DMS79 treated with DMSO at 0.1 percent for 48 hours (cell line): ENCODE results near the gene BAIAP2.

Experiments used
- DNase-seq: peaks from one replicate; lab custom pipeline; 2025; lab: John Stamatoyannopoulos, UW

Gene BAIAP2

GRCh38 chr17:81110488-81111040 lies 75.6 kb downstream of the BAIAP2 start:
- no peak for DNase-seq

DNA sequence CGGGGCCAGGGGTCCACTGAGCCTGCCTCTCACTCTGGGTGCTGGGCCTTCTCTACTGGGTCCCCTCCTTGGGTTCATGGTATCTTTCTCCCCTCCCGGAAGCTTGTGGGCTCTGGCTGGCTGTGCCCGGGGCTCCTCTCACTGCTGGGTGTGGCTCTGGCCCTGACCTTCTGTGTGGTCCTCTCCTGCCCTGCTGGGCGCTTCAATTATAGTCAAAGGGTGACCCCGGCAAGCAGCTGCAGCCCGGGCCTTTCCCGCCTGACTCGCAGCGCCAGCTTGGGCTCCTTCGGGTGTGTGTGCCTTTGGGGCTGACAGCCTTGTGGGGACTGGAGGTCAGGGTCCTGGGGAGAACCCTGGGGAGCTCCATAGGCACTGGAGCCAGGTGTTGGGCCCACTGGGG lies 76.1 kb downstream of the BAIAP2 start:
- DNase-seq: no peak

DNA sequence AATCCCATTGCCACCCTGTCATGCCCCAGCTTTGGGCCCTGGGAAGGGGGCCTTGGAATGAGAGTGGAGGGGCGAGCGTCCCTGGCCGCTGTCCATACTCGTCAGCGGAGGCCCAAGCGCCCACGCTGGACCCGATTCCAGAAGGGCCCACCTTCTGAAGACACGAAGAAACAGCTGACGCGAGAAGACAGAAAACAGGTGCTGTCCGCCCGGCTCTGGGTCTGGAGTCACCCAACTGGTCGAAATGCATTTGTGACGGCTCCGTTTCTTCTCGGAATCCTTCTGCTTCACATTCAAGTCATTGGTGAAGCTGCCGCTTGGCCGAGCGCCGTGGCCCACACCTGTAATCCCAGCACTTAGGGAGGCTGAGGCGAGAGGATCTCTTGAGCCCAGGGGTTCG lies 77.5 kb downstream of the BAIAP2 start:
- DNase-seq: no peak

DNA sequence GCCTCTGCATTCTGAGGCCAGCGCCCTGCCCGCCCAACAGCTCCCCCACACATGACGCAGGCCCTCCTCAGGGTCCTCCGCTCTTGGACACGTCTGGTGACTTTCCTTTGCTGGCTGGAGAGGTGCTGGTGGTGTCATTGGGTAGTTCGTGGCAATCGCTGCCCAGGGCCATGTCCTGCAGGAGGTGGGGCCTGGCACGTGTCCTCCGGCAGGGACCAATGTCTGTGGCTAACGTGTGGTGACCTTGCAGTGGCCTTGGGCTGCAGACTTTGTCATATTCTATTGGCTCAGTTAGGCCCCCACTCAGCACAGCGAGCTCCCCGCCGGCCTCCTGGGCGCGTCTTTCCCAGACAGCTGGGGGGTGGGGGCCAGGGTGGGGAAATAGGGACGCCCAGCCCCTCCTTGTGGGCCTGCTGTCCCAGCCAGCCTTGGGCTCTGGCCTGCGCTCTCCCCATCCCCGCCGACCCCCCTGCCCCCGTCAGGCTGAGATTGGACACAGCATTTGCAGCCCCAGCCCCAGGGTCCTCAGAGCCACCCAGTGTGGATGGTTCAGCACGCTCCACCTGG lies 78.3 kb downstream of the BAIAP2 start:
- DNase-seq: no peak

DNA sequence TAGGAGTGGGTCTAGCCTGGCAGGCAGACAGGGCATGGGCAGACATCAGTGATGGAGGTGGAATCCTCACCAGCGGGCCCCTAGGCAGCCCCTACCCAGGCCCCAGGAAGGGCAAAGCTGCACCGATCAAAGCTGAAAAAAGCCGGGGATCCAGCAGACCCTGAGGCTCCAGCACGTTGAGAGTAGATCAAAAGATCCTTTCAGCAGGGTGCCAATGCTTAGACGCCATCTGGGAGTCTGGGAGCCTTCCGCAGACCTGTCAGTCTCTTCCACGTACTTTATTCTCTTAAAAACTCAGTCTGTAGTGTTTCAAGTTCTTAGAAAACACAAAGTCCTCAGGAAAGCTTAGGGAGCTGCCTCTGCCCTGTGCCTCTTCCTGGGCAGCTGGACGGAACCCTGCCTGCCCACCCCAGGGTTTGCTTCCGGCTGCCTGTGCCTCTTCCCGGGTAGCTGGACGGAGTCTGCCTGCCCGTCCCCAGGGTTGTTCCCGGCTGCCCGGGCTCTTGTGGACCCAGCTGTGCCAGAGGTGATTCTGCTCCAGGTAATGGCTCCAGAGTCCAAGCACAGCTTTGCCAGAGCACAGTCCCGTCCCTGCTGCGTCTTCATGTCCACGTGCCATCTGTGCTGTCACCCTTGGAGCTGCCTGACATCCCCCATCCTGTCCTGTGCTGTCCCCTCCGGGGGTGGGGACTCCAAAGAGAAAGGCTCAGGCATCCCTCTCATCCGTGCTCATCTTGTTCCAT lies 79.6 kb downstream of the BAIAP2 start:
- no peak for DNase-seq

DNA sequence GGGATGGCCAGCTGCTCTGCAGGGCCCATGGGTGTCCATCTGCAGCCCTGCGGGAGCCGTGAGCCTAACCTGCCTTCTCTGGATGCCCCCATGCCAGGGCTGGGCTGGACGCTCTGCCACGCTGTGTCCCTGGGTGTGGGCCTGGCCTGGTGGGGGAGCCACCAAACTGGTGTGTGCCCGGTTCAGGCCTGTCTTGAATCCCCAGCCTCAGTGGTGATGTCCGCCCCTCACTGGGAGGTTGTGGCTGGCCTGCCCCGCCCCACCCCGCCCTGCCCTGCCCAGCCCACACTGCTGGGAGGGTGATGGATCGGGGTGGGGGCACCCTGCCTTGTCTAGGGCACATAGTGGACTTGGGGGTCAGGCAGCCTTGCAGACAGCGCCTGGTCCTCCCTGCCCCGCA lies 80.3 kb downstream of the BAIAP2 start:
- no peak for DNase-seq

DNA sequence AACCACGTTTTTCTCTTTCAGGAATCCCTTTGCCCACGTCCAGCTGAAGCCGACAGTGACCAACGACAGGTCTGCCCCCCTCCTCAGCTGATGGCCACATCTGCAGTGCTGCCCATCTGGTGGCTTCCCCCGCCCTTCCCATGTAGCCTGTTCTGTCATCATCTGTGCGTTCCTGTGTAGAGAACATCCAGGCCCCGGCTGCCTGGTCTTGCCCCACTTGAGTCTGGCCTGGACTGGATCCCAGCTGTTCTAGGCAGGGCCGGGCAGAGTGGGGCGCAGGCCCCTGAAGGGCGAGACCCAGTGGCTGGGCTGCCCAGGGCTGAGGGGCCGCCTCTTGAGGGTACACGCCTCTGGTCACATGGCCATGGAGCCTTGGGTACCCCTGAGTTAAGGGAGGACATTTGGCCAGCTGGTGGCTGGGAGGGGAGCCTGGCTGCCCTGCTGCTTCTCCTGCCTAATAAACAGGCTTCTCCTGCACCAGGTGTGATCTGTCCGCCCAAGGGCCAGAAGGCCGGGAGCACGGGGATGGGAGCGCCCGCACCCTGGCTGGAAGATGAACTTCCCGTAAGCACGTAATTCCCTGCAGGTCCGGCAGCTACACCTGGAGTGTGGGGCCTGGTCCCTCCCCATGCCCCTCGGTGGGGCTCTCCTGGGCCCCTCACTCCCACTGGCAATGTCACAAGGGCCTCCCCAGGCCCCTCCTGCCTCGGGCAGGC lies 81.0 kb downstream of the BAIAP2 start:
- no peak for DNase-seq

- no peak for DNase-seq
Observed at GRCh38 chr17:81116704-81117103, 81.8 kb downstream of the BAIAP2 start.

DNA sequence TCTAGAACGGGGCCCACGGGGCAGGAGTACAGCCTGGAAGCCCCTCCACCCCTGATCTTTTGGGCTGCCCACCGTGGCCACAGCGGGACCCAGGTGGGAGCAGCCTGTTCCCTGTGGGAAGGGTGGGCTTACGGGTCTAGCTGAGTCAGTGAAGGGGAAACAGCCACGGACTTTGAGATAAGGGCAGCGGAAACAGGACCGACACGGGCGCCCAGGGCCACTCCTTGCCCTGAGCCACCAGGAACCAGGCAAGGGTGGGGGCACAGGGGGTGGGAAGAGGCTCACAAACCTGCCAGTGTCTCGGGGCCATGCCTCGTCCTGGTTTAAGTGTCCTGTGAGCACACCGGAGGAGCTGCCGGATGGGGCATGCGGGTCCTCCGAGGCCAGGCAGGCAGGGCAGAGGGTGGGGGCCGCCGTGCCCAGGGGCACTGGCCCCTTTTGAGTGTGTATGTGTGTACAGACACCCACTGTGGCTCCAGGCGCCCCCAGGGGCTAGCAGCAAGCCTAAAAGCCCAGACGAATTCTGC lies 82.8 kb downstream of the BAIAP2 start:
- no peak for DNase-seq

DNA sequence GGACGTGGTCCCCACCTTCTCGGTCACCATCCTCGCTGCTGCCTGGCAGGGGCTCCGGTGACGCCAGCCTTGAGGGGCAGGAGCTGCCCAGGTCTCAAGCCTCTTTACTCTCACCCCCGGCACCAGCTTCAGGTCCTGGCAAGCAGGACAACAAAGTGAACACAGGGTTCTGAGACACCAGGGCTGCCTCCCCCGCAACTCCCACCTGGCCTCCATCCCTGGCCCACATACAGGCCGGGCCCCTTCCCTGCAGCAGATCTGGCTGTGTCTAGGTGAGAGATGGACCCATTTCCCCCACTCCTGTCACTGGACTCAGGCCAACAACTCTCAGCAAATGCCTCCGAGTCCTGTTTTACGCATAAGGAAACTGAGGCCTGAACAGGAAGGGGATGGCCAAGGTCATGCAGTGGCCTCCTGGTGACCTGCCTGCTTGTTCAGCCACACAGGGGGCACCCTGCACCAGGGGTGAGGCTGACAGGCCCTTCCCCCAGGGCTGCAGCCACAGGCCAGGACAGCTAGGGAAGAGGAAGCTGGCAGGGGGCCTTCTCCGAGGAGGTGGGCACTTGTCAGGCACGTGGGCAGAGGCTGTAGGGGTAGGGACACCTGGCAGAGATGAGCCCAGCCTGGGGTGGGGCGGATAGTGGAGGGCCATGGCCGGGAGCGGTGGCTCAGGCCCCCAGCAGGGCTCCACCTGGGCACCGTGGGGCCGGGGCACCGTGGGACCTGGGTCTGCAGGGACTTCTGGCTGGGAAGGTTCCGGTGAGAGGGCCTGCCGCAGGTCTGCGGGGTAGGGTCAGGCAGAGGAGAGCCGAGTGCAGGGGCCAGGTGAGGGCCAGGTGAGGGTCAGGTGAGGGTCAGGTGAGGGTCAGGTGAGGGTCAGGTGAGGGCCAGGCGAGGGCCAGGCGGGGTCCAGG lies 83.6 kb downstream of the BAIAP2 start:
- DNase-seq: no peak

- no peak for DNase-seq
Observed at GRCh38 chr17:81119223-81120148, 84.5 kb downstream of the BAIAP2 start.

GRCh38 chr17:81120149-81120484 lies 85.2 kb downstream of the BAIAP2 start:
- DNase-seq: no peak

GRCh38 chr17:81120695-81121621 lies 86.0 kb downstream of the BAIAP2 start:
- no peak for DNase-seq

DNA sequence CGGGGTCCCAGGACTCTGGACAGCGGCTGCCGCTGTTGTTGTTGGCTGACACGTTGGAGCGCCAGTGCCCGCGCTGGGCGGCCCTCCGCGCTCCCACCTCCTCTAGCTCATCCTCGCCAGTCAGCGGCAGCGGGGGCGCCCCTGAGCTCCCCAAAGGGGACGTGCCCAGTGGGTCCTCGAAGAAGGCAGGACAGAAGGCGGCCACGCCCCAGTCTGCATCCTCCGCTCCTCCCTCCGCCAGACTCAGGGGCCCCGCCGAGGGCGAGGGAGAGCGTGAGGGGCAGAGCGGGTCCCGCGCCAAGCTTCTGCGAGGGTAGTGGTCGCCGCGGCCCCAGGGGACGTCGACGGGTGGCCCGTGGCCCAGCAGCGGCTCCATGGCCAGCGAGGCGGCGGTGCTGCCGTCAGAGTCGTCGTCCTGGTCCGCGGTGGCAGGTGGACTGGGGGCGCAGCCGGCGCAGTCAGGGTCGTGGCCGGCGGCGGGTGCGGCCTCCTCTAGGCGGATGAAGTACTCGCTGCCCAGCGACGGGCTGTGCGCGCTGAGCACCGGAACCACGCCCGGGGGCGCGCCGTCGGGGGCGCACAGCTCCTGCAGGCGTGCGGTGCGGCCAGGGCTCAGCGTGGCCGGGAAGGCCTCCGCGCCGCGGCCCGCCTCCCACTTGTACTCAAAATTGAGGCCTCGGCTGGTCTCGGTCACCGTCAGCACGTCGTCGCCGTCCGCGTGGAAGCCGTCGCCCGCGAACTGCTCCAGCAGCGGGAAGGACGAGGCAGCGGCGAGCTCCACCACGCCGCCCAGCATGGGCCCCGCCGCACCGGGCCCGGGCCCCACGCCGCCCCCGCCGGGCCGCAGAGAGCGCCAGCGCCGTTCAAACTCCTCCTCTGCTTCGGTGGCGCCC lies 87.1 kb downstream of the BAIAP2 start:
- no peak for DNase-seq

DNA sequence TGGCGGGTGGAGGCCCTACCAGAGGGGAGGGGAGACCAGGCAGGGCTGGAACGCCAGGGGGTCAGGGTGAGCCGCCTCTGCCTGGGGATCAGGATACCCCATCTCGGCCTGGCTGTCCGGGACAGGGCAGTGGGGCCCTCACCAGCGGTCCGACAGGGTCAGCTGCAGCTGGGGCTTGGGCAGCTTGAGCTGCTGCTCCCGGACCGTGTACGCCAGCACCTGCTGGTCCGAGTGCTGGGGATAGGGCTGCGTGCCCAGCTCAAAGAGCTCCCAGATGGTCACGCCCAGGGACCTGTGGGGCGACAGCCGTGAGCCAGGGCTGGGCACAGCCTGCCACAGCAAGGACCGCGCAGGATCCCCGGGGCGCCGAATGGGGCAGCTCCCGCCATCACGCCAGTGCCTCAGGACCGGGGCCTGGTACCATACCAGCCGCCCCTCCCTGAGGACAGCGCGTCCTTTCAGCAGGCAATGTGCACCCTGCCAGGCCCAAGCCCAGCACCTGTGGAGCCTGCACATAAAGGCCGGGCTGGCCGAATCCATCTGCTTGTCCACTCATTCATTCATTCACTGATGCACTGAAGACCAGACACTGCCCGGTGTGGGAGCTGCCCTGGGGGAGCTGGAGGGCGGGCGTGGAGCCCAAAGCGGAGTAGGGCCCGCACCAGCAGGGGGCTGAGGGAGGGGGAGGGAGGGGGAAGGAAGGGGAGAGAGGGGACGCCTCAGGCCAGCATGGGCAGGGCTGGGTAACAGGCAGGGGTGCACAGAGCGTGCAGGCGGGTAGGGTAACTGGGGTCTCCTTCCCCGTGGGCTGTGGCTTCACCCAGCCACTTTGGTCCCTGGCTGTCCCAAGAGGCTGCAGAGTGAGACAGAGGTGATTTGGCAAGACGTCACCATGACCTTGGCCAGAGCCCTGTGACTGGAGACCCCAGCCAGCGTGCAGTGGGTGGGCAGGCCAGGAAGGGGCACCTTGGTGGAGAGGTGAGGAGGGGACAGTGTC lies 88.4 kb downstream of the BAIAP2 start:
- no peak for DNase-seq

DNA sequence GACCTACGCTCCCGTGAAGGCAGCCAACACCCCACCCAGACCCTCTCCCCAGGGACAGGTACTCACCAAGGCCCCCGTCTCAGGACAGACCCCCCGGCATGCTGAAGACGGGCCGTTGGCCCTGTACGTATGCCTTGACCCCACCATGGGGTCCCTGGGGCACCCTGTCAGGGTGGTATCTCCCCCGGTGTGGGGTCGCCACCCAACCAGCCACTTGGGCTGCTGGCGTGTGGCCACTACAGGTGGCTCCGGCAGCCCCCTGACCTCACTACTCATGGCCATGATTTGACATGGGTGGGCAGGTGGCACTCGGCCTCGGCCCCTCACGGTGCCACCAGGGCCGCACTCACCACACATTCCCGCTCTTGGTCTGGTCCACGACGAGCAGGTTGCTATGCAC lies 89.4 kb downstream of the BAIAP2 start:
- no peak for DNase-seq

GRCh38 chr17:81125573-81126081 lies 90.7 kb downstream of the BAIAP2 start:
- no peak for DNase-seq
